HCEC 1CT (cell line): Measurements from ENCODE around the gene EHD4.

ENCODE experiments used
- DNase-seq: peaks from one replicate; pipeline ENCODE4 v3.0.0-alpha.2; 2017

EHD4 gene

DNA sequence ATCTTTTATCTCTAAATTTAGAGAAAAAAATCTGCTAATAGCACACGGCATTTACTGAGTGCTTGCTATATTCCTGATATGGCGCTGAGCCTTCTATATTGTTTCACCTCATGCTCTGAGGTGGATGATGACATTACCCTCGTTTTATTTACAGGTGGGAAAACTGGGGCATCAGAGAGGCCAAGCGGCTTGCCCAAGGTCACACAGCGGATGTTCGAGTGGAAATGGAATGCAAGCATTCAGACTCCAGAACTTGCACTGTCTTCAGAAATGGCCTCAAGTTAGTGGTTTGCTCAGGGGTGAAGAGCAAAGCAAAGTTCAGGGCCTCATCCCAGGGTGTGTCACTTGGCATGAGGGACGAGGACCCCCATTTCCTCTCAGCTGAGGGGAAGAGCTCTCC is 17.3 kb downstream of the EHD4 start:
- DNase-seq: no peak

DNA sequence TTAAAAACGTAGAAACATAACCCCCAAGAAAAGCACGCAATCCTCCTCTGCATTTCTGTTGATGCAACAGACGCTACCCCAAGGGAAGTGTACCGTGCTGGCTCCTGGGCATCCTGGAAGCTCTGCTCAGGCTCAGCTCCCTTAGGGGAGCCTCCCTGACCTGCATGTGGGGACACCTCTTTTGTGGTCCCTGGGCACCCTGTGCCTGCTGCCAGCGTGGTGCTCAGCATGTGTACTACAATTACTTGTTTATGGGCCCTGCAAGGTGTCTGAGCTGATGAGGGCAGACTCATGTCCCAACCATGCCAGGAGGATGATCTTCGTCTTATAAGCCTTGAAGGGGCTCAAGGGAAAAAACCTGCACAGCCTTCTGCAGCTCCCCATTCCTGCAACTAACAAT is 18.3 kb downstream of the EHD4 start:
- DNase-seq: no peak

DNA sequence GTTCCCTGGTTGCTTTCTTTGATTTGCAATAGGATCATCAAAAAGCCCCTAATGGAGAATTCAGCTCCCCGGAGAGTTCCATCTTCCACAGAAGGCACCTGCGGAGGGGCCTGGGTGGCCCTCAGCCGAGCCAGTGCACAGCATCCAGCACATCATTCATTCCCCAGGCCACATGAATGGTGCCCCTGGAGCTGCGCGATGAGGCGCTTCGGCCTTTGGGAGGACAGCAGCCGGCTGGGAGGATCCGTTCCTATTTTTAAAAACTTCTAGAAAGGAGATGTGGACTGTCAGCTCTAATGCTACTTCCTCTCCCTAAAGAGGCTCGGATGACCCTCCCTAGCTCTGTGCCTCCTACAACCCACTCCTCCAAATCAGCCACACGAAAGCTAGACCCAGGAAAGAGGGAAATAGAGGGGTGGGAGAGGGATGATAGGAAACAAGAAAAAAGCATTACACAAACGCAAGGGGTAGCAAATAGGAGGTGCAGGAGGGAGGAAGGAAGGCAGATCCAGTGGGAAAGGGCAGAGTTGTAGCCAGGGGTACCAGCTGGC is 20.3 kb downstream of the EHD4 start:
- no peak for DNase-seq

DNA sequence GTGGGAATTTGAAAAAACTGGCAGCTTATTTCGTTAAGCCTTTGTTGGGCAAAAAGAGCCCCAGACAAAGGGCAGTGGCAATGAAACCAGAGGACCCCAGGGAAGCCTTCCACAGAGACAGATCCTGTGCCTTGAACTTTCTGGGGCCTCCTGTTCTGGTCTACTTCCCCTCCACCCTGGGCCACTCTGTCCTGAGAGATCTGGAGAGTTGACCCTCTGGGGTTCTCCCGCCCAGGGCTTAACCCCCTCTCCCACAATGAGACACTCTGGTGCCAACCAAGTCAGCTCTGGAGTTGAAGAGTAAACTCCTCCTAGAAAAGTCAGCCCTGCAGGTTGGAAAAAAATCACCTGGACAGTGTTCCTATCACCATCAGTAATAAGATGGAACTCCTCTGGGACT is 20.8 kb downstream of the EHD4 start:
- no peak for DNase-seq

DNA sequence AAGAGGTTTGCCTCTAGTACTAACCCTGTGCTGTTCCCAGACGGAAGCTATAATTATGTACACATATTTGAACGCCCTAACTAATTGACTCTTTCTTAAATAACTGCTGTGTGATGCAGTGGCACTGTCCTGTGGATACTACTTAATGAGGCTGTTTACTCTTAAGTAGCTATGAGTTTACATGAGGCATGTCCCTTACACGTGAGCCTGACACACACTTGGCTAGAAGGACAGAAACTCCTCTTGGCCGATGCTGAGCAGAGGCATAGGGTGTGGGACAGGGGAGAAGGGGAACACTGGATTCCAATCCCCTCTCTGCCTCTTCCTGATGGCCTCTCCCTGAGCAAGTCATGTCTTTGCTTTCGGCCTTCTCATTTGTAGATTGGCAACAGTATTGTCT is 21.9 kb downstream of the EHD4 start:
- no peak for DNase-seq

DNA sequence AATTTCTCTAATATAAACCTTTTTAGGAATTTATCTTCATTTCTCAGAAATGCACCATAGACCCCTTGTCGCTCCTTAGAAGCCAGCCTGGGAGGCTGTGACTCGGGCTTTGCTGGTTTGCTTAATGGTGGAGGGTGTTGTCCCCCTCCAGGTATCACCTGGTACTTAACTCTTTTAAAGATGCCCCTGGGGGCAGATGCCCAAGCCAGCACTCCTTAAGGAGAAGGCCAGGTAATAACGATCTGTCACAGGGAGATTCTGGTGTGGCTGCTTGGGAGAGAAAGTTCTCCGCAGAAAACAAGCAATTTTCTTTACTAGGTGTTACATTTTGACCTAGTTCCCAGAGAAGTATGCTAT is 22.3 kb downstream of the EHD4 start:
- DNase-seq: no peak

DNA sequence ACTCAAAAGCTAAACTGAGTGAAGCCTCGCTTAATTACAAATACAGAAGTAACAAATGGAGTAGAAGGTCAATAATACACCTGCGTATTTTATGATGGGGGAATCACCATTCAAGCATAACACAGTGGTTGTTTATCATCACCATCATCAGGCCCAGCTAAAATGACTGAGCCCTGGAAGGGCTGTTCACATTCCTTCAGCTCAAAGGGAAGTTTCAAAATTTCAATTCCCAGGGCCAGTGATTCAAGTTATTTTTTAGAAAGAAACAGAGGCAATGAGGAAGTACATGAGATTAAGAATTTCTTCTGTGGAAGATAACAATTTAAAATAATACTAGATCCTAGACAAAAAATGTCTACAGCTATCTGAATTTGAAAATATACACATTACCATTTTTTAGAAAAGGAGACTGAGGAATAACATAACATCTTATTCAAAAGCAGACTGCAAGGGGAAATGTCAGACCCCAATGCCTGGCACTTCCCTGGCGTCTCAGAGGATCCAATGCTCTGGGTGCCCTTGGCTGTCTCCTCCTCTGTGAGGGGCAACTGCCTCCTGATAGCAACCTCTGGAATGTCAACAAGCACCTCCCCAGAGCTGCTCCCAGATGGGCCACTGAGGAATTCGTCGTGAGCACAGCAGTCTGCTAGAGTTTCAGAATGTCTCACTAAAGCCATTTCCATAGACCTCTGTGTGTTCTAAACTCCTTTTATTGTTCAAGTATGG is 22.8 kb downstream of the EHD4 start:
- DNase-seq: no peak

DNA sequence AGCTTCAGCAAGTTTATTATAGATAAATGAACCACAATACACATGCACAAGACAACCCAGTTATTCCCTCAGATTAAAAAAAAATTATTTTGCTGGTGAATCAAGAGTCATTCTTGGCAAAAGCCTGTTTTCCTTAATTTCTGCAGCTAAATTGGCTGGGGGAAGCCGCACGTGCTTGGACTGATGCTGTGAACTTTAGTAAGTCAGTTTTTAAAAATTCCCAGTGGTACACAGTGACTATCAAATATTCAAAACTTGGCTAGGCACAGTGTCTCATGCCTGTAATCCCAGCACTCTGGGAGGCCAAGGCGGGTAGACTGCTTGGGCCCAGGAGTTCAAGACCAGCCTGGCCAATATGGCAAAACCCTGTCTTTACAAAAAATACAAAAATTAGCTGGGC is 23.9 kb downstream of the EHD4 start:
- no peak for DNase-seq

DNA sequence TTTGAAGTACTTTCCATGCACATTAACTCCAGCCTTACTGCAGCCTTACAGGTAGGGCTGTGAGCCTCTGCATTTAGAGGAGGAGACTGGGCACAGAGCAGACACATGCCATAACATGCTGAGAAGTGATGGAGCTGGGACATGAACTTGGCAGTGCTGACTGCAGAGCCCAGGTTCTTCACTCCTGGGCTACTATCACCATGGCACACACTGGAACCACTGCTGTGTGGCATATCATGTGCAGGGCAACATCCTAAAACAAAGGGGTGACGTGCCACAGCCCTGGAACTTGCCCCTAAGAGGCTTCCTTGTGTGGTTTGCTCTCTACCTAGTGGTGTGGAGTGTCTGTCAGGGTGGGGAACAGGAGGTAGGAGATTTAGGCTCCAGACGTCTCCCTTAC is 25.4 kb downstream of the EHD4 start:
- DNase-seq: no peak

DNA sequence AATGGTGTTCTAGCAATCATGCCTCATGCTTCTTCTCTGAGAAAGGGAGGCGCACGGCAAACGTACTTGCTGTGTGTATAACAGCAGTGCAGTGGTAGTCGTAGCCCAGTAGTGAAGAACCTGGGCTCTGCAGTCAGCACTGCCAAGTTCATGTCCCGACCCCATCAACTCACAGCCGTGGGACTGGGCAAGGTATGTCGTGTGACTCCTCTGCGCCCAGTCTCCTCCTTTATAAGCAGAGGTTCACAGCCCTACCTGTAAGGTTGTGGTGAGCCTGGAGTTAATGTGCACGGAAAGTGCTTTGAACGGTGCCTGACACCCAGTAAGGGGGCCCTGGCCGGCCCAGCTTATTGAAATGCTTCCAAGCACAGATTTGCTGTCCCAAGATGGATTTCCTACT is 26.6 kb downstream of the EHD4 start:
- DNase-seq: no peak

DNA sequence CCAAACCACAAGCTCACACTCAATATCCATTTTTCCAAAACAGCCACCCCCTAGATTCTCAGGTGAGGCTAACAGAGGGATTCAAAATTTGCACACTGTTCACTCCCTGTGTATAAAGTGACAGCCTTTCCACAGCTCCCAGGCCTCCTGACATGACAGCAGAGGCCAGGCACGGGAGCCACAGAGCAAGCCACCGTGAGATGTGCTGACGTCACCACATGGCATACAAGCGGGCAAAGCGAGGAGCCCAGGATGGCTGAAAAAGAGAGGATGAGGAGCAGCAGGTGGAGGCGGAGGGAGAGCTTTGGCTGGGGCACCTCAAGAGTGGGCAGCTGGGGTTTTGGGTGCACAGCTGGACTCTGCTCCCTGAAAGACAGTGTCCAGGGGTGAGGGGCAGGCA is 27.1 kb downstream of the EHD4 start:
- DNase-seq: no peak

DNA sequence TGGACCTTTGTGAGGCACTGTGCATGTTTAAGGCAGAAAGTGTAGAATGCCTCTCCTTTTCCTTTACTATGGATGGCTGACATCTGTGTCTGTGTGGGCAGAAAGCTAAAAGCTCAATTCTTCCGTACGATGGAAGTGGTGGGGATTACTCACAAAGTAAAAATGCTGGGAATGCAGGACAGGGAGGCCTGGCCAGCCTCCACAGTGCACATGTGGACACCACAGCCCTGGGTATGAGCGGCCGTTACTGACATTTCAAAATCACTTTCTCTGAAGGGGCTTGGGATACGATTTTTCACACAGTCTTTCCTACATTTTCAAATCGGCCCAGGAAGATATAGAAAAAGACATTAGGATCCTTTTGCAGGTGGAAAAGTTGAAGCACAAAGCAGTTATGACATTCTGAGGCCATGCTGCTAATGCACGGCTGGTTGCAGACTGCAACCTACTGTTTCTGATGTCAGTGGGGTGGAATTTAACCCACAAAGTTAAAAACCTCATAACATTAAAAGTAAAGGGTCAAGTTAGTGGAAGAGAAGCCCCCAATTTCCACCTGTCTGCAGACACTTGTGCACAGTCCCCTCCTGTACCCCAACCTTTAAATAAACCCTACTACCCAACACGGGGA is 27.9 kb downstream of the EHD4 start:
- DNase-seq: peak; percentile 92

DNA sequence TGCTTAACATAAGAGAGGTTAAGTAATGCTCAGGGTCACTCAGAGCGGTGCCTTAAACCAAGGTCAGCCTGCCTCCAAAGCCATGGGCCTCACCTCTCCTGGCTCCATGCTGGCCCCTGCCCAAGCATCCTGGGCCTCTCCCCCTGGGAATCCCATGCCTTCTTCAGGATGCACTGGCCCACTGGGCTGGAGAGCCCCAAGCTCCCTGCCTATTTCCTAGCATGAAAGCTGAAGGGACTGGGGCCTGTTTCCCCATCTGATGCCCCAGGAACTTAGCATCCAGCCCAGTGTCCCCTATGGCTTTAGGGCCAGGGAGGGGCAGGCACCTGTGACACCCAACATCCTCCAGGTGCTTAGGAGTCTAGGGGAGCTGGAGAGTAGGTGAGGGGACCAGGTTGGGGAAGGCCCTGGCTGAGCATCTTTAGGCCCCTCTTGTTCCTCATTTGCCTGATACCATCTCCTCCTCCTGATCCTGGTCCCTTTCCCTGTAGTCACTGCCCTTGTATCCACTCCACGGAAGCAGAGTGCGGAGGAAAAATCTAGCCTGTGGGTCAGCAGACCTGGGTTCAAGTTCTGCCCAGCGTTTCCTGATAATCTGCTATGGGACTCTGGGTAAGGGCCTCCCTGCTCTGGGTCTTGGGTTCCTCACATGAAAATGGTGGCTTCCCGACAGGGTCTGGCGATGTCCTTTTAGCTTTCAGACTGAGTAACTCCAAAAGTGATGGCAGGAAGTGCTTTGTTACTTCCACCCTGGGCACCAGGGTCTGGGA is 28.6 kb downstream of the EHD4 start:
- no peak for DNase-seq

DNA sequence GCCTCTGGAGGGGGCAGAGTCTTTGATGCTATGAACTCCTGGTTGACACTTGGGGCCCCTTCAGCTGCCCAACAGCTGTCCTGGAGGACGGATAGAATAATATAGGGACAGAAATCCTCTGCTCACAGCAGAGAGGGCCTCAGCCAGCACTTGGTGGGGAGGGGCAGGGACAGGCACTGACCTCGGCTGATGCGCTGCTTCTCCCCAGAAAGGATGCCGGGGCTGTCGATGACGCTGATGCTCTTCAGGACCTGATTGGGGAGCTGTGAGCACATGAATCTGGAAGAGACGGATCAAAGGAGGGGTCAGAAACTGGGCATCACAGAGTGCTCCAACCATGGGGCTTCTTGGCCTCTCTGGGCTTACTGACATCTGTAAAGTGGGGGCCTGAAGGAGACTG is 29.5 kb downstream of the EHD4 start:
- DNase-seq: no peak

DNA sequence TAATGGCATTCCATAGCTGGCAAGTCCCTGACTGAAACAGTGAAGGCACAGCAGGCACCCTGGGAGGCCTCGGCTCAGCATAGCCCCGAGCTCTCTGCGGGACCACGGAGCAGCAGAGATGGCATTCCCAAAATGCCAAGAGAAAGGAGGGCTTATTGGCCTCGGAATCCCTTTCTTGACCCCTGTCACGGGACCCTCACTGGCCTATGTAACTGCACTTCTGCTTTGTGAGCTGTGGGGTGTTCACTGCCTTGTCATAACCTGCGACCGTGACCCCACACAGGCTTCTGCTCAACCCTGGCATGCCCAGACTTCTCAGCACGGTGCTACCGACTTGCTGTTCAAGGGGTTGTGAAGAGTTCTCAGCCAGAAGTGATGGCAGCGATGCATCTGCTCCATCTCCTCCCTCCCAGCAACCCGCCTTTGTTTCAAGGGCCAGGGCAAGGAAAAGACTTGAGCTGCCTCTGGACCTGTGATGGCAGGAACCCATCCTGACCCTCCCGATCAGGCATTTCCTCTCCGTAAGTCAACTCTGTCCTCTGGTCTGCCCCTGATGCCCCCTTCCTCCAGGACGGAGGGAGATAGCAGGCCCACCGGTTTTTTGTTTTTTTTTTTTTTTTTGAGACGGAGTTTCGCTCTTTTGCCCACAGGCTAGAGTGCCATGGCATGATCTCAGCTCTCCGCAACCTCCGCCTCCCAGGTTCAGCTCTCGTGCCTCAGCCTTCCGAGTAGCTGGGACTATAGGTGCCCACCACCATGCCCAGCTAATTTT is 30.5 kb downstream of the EHD4 start:
- no peak for DNase-seq

DNA sequence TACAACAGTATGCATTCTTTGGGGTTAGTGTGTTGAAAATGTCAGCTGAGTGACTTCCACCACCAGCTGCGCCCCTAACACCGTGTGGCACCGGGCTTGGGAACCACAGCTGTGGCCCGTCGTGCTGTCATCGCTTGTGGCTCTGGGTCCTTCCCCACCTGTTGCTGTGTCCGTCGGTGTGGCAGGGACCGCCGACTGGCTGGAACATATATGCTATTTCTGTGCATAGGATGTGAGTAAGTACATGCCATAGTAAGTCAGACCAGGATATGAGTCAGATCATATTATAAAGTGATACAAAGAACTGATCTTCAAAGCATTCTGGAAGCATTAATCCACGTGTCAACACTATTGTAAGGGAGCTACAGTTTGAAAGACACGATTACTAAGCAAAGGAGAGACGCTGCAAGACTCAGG is 31.9 kb downstream of the EHD4 start:
- DNase-seq: peak; percentile 93

DNA sequence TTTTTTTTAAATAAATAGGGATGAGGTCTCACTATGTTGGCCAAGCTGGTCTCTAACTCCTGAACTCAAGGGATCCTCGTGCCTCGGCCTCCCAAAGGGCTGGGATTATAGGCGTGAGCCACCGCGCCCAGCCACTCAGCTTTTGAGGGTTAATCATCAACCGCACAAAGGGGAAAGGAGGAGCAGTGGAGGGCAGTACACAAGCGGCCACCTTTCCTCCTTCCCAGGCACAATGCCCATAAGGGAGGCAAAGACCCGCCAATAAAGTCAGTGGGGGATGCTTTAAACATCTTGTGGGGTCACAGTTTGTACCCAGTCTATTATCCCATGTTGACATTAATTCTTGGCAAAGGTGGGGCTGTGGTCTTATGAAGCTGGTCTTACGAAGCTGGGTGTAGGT is 32.4 kb downstream of the EHD4 start:
- DNase-seq: no peak

DNA sequence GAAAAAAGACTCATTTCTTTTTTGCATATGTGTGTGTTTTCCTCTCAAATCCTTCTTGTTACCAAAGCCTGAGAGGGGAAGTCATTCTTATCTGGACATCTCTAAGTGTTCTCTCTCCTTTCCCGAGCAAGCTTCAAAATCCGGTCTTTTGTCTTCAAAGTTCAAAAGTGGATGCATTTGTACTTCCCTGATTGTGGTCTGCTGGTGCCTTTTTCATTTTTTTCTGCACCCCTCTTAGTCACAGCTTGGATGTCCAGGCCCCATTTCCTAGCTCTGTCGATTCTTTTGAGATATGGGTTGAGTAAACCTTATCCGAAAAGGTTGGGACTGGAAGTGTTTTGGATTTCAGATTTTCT is 34.8 kb downstream of the EHD4 start:
- DNase-seq: no peak

DNA sequence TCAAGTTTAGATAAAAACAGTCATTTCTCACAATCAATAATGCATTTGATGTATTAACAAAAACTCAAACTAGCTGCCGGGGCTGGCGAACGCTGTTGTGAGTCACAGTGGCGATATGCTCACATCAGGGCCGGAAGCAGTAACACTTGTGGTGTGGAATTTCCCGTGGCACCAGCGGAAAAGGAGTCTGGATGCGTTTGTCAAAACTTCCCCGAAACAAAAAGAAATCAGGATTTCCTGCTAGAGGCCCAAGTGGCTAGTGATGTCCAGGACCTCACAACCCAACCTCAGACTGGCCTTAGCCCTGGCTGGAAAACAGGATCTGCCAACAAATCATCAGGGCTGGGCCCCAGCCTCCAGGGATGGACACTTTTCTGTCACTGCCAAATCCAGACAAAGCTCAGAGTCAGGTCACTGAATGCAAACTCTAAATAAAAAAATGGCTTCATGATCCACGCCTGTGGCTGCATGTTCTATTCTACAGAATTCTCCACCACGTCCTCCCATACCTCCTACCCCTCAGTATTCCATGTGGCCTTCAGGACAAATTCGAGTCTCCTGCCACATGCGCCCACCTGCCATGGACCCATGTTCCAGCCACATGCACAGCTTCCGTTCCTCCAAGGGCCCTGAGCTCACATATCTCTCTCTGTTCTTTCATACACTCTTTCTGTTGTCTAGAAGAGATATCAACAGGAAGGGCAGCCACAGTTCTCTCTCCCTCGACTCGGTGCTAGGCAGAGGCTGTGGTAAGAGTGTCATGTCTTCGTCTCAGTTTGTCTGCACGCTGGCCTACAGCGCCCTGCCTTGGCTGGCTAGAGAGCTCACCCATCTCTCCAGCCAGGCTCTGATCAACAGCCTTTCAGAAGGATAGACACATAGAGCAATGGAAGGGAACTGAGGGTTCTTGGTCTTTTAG is 35.4 kb downstream of the EHD4 start:
- no peak for DNase-seq

DNA sequence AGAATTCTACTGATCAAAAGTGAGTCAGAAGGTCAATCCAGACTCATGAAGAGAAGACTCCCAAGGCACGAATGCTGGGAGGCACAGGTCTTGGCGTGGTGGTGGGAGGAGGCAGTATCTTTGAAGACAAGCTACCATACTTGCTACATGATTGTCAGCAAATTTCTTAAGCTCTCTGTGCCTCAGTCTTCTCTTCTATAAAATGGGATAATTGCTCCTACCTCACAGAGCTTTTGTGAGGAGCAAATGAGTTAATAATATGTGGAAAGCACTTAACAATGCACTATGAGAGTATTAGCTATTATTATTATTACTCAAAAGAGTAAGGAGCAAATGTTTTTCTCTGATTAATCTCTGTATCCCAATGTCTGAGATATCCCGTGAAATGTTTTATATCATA is 36.2 kb downstream of the EHD4 start:
- DNase-seq: no peak

DNA sequence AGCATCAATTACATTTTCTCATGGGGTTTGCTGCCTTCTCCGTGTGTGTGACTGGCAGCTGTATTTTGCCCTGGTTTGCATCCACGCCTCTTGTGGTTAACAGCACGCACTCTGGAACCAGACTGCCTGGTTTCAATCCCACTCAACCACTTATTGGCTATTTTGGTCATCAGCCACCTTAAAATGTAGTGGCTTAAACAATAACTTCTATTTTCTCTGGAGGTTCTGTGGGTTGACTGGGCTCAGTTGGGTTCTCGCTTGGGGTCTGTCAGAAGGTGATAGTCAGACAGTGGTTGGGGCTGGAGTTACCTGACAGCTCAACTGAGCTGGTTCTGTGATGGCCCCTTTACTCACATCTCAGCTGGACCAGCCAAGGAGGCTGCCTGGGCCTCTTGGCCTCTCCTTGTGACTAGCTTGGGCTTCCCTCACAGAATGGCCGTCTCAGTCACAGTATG is 36.8 kb downstream of the EHD4 start:
- no peak for DNase-seq

DNA sequence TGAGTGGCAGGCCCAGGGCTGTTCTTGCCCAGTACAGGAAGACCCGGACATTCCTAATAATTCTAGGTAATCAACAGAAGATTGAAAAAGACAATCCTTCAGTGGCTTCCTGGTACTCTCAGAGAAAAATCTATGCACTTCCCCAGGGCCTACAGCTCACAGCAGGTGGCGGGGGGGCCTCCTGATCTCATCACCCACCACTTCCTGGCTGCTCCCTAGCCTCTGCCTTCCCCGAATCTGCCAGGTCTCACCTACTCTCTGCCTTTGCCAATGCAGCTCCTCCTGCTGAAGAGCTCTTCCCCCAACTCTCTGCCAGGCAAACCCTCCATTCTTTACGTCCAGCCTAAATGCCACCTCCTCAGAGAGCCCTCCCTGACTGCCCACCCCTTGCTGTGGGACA is 37.5 kb downstream of the EHD4 start:
- DNase-seq: no peak
